Loucy (cell line): ENCODE measurements around the gene ACOD1.

Experiments used
- H2AFZ ChIP-seq: fragments of 200-600 bp; sonication (generic); 2 replicates; pipeline ENCODE4 v1.6.0; 2016; ENCODE audit warnings: antibody characterized with exemption, mild to moderate bottlenecking, low read length, moderate library complexity
- H3F3A ChIP-seq: fragments of 200-600 bp; 2 replicates; pipeline ENCODE4 v1.6.0; 2016; ENCODE audit warnings: antibody characterized with exemption, low read depth, mild to moderate bottlenecking
- H3K27me3 ChIP-seq: fragments of 200-600 bp; sonication (generic); 2 replicates; pipeline ENCODE4 v1.6.1; 2014; ENCODE audit warnings: low read length, mild to moderate bottlenecking; ENCODE audit not compliant: insufficient read depth, poor library complexity, severe bottlenecking
- H3K36me3 ChIP-seq: fragments of 200-600 bp; sonication (generic); 2 replicates; pipeline ENCODE4 v1.6.1; 2016; ENCODE audit warnings: low read length; ENCODE audit not compliant: insufficient read depth
- H3K4me1 ChIP-seq: fragments of 200-600 bp; sonication (generic); 2 replicates; pipeline ENCODE4 v1.5.1; 2014; ENCODE audit warnings: low read length, mild to moderate bottlenecking; ENCODE audit not compliant: insufficient read depth, poor library complexity, severe bottlenecking
- H3K4me2 ChIP-seq: fragments of 200-600 bp; sonication (generic); 2 replicates; pipeline ENCODE4 v1.6.0; 2014; ENCODE audit warnings: antibody characterized with exemption, low read length, low read depth, mild to moderate bottlenecking; ENCODE audit not compliant: poor library complexity, severe bottlenecking
- H3K4me3 ChIP-seq: fragments of 200-600 bp; sonication (generic); 2 replicates; pipeline ENCODE4 v1.5.1; 2014; ENCODE audit warnings: low read length, mild to moderate bottlenecking, mixed read lengths; ENCODE audit not compliant: poor library complexity, severe bottlenecking
- H3K79me2 ChIP-seq: fragments of 200-600 bp; sonication (generic); 2 replicates; pipeline ENCODE4 v1.6.1; 2014; ENCODE audit warnings: low read length; ENCODE audit not compliant: insufficient read depth
- H3K9ac ChIP-seq: fragments of 200-600 bp; sonication (generic); 2 replicates; pipeline ENCODE4 v1.6.0; 2014; ENCODE audit warnings: mild to moderate bottlenecking, low read depth, low read length, moderate library complexity; ENCODE audit not compliant: poor library complexity, severe bottlenecking
- H3K9me2 ChIP-seq: fragments of 200-600 bp; sonication (generic); replicated peaks from 2 replicates; pipeline ENCODE4 v1.6.1; 2016; ENCODE audit warnings: low read depth, low read length, mixed read lengths
- H3K9me3 ChIP-seq: fragments of 200-600 bp; sonication (generic); 2 replicates; pipeline ENCODE4 v1.6.1; 2014; ENCODE audit warnings: mild to moderate bottlenecking, antibody characterized with exemption, low read length, low read depth; ENCODE audit not compliant: insufficient read depth
- H4K20me1 ChIP-seq: fragments of 200-600 bp; sonication (generic); 2 replicates; pipeline ENCODE4 v1.6.0; 2014; ENCODE audit warnings: antibody characterized with exemption, low read length, mild to moderate bottlenecking; ENCODE audit not compliant: insufficient read depth, poor library complexity, severe bottlenecking
- EZH2phosphoT487 ChIP-seq: fragments of 200-600 bp; IDR thresholded peaks from 2 replicates; pipeline ENCODE4 v1.6.1; 2018; ENCODE audit warnings: antibody characterized with exemption, mild to moderate bottlenecking, moderate library complexity, borderline replicate concordance
- TF ChIP-seq, protein P1 (sequence below): fragments of 200-600 bp; sonication (generic); conservative IDR thresholded peaks from 2 replicates; pipeline ENCODE4 v1.5.1; 2014; ENCODE audit warnings: mild to moderate bottlenecking, antibody characterized with exemption, low read length

Gene ACOD1

DNA sequence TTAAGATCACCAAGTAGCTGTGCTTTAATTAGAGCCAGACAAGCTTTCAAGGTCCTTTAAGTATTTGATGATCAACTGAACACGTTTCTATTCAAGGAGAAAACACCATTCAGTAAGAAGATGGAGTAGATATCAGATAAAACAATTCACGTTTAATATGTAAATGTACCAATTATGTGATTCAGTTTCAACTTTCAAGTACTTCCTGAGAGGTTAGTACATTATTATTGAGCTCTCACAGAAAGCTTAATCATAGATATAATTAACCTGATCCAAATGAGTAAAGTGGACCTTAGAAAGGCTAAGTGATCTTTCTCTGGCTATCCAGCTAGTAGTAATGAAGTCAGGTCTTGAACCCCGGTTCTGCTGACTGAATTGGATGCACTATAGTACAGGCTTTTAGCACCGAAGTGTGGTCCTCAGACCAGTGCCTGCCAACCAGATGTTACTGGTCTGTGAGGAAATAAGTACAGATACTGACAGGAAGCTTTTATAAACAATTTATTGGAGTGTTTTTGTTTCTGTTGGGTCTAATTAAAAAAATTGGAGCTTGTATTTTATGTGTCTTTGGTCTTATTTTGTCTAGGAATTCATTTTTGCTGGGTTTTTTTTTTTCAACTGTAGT lies 53.8 kb downstream of the ACOD1 start:
- H3K4me2 ChIP-seq, result no peak overlapping the region
- no peaks in the 10 kb centered on the region for H3K27me3 ChIP-seq
- peaks cover 27% of the 10 kb centered on the region; the same call in 1 of the 2 replicates for H3K36me3 ChIP-seq
- peaks cover 29% of the 10 kb centered on the region for H3K4me1 ChIP-seq
- no peaks in the 10 kb centered on the region for H3K9me3 ChIP-seq
- H3K9me2 ChIP-seq, result no peaks in the 10 kb centered on the region
- H2AFZ ChIP-seq, result no peak overlapping the region
- no peak for TF ChIP-seq EZH2phosphoT487
- TF ChIP-seq, protein P1, sequence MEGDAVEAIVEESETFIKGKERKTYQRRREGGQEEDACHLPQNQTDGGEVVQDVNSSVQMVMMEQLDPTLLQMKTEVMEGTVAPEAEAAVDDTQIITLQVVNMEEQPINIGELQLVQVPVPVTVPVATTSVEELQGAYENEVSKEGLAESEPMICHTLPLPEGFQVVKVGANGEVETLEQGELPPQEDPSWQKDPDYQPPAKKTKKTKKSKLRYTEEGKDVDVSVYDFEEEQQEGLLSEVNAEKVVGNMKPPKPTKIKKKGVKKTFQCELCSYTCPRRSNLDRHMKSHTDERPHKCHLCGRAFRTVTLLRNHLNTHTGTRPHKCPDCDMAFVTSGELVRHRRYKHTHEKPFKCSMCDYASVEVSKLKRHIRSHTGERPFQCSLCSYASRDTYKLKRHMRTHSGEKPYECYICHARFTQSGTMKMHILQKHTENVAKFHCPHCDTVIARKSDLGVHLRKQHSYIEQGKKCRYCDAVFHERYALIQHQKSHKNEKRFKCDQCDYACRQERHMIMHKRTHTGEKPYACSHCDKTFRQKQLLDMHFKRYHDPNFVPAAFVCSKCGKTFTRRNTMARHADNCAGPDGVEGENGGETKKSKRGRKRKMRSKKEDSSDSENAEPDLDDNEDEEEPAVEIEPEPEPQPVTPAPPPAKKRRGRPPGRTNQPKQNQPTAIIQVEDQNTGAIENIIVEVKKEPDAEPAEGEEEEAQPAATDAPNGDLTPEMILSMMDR, result no peak
- no peak overlapping the region for H3K4me3 ChIP-seq
- peaks cover 54% of the 10 kb centered on the region for H4K20me1 ChIP-seq
- H3K79me2 ChIP-seq, result peaks cover 7% of the 10 kb centered on the region; the same call in 1 of the 2 replicates
- H3F3A ChIP-seq, result peaks cover 9% of the 10 kb centered on the region; the same call in 1 of the 2 replicates
- no peak overlapping the region for H3K9ac ChIP-seq

DNA sequence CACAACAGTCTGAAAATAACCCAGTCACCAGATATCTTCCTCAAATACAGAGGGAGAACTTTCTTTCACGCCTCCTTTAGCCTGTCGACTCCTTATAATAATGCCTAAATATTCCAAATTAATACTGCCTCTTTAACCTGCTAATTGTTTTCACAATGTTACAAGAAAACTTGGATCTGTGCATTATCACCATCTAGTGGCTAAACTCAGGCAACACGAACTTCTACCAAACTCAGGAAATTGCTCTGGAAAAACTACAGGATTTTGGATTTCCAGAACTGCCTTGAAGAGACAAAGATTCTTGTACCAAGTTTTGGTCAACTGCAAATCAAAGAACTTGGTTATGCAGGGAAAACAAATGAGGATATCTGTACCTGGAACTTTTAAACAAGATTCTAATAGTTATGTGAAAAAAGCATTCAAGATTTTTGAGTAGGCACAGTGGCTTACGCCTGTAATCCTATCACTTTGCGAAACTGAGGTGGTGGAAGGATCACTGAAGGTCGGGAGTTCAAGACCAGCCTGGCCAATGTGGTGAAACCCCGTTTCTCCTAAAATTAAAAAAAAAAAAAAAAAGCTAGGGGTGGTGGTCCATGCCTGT lies 54.4 kb downstream of the ACOD1 start:
- Histone ChIP-seq H4K20me1 (peaks cover 52% of the 10 kb centered on the region), H3K4me3 (no peak overlapping the region), H3K27me3 (no peaks in the 10 kb centered on the region), H3K36me3 (peaks cover 34% of the 10 kb centered on the region; the same call in 1 of the 2 replicates), H2AFZ (no peak overlapping the region), H3K9me2 (no peaks in the 10 kb centered on the region), H3K9ac (no peak overlapping the region), H3K9me3 (no peaks in the 10 kb centered on the region), H3K79me2 (peaks cover 7% of the 10 kb centered on the region; the same call in 1 of the 2 replicates), H3K4me2 (no peak overlapping the region), H3F3A (peaks cover 9% of the 10 kb centered on the region; the same call in 1 of the 2 replicates), H3K4me1 (peaks cover 29% of the 10 kb centered on the region)
- TF ChIP-seq, protein P1, result peak; percentile 85
- TF ChIP-seq EZH2phosphoT487, result no peak
